Measurements from ENCODE around the gene NMNAT2. TPM values are rescaled to one million over a fixed set of nuclear protein-coding genes. Genes with fewer than 3 reads are reported as not detected.

Gene NMNAT2
- polyA plus RNA-seq, 3 donors = 0.22 to 0.43 TPM; not detected in 1

GRCh38 chr1:183249941-183250452, 168.2 kb downstream of the NMNAT2 start:
- H3K9ac ChIP-seq (ENCODE audit: insufficient read depth, low read length, poor library complexity, severe bottlenecking) = no peak overlapping the region
- Mint-ChIP-seq H3K36me3 (no peaks in the 10 kb centered on the region), H3K27me3 (ENCODE audit: low read depth in 3 of 3) (peaks cover 1 to 14% (median 7%) of the 10 kb centered on the region in 3 donors), H3K9me3 (peaks cover 0 to 15% (median 7%) of the 10 kb centered on the region in 7 donors), H3K4me3 (no peak overlapping the region), H3K4me1 (peaks cover 22% of the 10 kb centered on the region), H3K27ac (no peak overlapping the region)
- H3K4me3 ChIP-seq (replicated peaks in 1 of 3; ENCODE audit: low read depth in 2 of 3, low read length in 3 of 3) = no peak overlapping the region
- H3K4me1 ChIP-seq (ENCODE audit: control insufficient read depth in 1 of 2, insufficient read depth in 2 of 2, low read length in 2 of 2) = peaks cover 10 to 14% of the 10 kb centered on the region in 2 donors
- no peak overlapping the region for H3K27ac ChIP-seq (ENCODE audit: low read depth in 1 of 2, low read length in 2 of 2)
- H4K20me1 ChIP-seq (ENCODE audit: insufficient read depth, low read length) = no peaks in the 10 kb centered on the region
- no peak for TF ChIP-seq CTCF (IDR thresholded peaks at IDR 0.05)
- 87% methylated on average over 3 of the region's 5 CpGs for WGBS (ENCODE audit: insufficient coverage)
- no peak for DNase-seq
- no peaks in the 10 kb centered on the region for H3K27me3 ChIP-seq (ENCODE audit: control insufficient read depth in 2 of 2, insufficient read depth in 2 of 2, low read length in 2 of 2)
- no peak overlapping the region for H2AFZ ChIP-seq (ENCODE audit: insufficient read depth, low read depth, low read length, poor library complexity, severe bottlenecking)
- H3K36me3 ChIP-seq (replicated peaks in 1 of 2; ENCODE audit: control insufficient read depth in 1 of 2, insufficient read depth in 2 of 2, low read length in 2 of 2) = no peaks in the 10 kb centered on the region
- intact Hi-C loops (cut with micrococcal nuclease) = no loop called here
- peaks cover 0 to 4% of the 10 kb centered on the region in 2 donors for H3K9me3 ChIP-seq (replicated peaks in 1 of 2; ENCODE audit: control insufficient read depth in 1 of 2, insufficient read depth in 1 of 2, low read length in 2 of 2)
- no peak overlapping the region for H3K4me2 ChIP-seq (replicated peaks; ENCODE audit: extremely low read depth, low read length, poor library complexity, severe bottlenecking)
- no peaks in the 10 kb centered on the region for H3K79me2 ChIP-seq (ENCODE audit: insufficient read depth, low read length)

- Histone ChIP-seq H3K4me1 (ENCODE audit: control insufficient read depth in 1 of 2, insufficient read depth in 2 of 2, low read length in 2 of 2) (peaks cover 19 to 23% of the 10 kb centered on the region in 2 donors), H3K27ac (ENCODE audit: low read depth in 1 of 2, low read length in 2 of 2) (no peak overlapping the region), H3K9ac (ENCODE audit: insufficient read depth, low read length, poor library complexity, severe bottlenecking) (no peak overlapping the region), H2AFZ (ENCODE audit: insufficient read depth, low read depth, low read length, poor library complexity, severe bottlenecking) (no peak overlapping the region), H3K4me2 (replicated peaks; ENCODE audit: extremely low read depth, low read length, poor library complexity, severe bottlenecking) (no peak overlapping the region), H3K79me2 (ENCODE audit: insufficient read depth, low read length) (no peaks in the 10 kb centered on the region), H3K4me3 (replicated peaks in 1 of 3; ENCODE audit: low read depth in 2 of 3, low read length in 3 of 3) (no peak overlapping the region), H4K20me1 (ENCODE audit: insufficient read depth, low read length) (no peaks in the 10 kb centered on the region), H3K36me3 (replicated peaks in 1 of 2; ENCODE audit: control insufficient read depth in 1 of 2, insufficient read depth in 2 of 2, low read length in 2 of 2) (no peaks in the 10 kb centered on the region), H3K9me3 (replicated peaks in 1 of 2; ENCODE audit: control insufficient read depth in 1 of 2, insufficient read depth in 1 of 2, low read length in 2 of 2) (no peaks in the 10 kb centered on the region), H3K27me3 (ENCODE audit: control insufficient read depth in 2 of 2, insufficient read depth in 2 of 2, low read length in 2 of 2) (no peaks in the 10 kb centered on the region)
- intact Hi-C loops (cut with micrococcal nuclease) = no loop called here
- Mint-ChIP-seq H3K4me3 (no peak overlapping the region), H3K27ac (peak overlapping the region in 1 of 7 donors; percentile 51), H3K9me3 (peaks cover 0 to 10% (median 5%) of the 10 kb centered on the region in 7 donors), H3K4me1 (peaks cover 31% of the 10 kb centered on the region), H3K36me3 (no peaks in the 10 kb centered on the region), H3K27me3 (ENCODE audit: low read depth in 3 of 3) (peaks cover 1 to 14% (median 5%) of the 10 kb centered on the region in 3 donors)
- no peak for DNase-seq
- no peak for TF ChIP-seq CTCF (IDR thresholded peaks at IDR 0.05)
- 73% methylated on average over 1 of the region's 4 CpGs for WGBS (ENCODE audit: insufficient coverage)
Measured at GRCh38 chr1:183248989-183249691, 169.0 kb downstream of the NMNAT2 start.

Measured in CD14-positive monocyte (primary cell).